Activated CD4-positive, alpha-beta T cell treated with anti-CD3 and anti-CD28 coated beads, Interleukin-10, Interleukin-2, amounts not matched to agents 100 ng/mL and 50 ng/mL, durations not matched to agents 16 hours and 8 hours (primary cell): ENCODE results near the gene ARV1.

Experiments
- DNase-seq: peaks from one replicate; pipeline ENCODE4 v3.0.0-alpha.2; 2020

ARV1 gene

DNA sequence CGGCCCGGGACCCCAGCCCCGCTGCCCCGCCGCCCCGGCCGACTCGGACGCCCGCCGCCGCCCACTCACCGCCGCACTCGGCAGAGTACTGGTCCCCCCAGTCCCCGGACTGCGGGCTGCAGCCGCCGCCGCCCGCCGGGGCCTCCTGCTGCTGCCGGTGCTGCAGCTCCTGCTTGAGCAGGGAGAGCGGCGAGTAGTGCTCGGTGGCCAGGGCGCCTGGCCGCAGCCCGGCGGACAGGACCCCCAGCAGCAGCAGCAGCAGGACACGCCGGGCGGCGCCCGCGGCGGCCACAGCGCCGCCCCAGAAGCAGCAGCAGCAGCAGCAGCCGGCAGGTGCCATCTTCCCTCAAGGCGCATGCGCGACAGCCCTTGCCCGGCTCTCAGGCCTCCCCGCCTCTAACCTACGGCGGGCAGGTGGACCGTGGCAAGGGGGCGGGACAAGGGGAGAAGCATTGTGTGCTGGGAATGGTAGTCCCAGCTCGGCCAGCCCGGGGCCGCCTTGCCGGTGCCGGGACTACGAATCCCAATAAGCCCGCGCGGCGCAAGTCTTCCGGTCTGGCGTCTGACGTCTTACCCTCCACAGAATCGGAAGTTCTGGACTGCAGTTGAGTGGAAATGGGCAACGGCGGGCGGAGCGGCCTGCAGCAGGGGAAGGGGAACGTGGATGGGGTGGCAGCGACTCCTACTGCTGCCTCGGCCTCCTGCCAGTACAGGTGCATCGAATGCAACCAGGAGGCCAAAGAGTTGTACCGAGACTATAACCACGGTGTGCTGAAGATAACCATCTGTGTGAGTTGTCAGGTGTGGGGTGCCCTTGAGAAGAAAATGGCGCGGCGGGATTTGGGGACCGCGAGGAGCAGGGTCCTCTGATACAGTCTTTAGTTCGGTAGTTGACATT lies at the start of gene ARV1, which contains the start of gene TTC13:
TSS of gene ARV1 (plus strand) at position 604 of the 898 bp plus-strand sequence. CDS start at position 616, 12 bp downstream.
TSS of gene TTC13 (minus strand) at position 371 of the 898 bp plus-strand sequence. CDS start at position 340, 31 bp downstream.
- DNase-seq = peak; percentile 99

DNA sequence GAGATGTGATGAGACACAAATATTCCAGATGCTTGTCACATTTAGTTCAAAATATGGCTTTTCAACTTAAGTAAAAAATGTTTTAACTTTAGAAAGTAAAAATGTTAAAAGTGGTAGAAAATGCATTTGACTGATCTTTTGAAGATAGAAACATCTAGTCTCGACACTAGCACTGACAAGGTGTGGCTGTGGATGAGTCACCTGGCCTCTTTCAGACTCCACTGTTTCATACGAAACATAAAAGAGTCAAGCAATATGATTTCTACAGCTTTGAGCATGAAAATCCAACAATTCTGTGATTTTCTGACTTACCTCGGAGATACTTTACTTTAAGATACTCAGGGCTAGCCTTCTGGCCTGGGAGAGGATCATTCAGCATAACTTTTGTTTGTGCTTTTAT lies 47.9 kb upstream of the ARV1 start:
- no peak for DNase-seq

DNA sequence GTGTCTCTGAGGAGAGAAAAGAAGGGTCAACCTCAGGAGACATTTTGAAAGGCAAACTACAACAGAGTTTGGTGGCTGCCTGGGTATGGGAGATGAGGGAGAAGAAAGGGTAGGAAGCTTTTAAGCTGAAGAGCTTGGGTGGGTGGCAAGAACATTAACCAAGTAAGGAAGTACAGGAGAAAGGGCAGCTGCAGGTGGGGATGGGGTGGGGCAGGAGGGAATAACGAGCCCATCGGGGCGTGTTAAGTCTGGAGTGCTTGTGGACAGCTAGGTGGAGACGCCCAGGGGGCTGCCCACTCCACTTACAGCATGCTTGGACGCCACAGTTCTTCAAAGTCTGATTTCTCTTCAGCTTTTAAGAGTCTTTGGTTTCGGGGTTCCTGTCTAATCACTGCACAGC lies 43.0 kb upstream of the ARV1 start:
- no peak for DNase-seq

DNA sequence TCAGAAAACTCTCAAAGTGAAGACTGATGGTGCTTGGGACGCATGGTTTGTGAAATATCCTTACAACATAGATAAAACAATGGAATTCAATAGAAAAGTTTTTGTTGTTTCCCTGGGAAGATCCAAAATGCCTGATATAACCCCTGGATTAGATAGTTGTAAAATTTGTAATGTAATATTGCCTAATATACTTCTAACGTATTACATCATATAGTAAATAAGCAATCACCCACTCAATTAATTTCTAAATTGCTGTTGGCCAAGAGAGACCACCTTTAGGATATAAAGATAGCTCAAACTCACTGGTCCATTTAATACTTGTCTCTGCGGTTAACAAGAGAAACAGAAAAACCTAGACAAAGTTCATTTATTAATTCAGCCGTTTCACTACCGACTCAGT lies 42.4 kb upstream of the ARV1 start:
- no peak for DNase-seq

DNA sequence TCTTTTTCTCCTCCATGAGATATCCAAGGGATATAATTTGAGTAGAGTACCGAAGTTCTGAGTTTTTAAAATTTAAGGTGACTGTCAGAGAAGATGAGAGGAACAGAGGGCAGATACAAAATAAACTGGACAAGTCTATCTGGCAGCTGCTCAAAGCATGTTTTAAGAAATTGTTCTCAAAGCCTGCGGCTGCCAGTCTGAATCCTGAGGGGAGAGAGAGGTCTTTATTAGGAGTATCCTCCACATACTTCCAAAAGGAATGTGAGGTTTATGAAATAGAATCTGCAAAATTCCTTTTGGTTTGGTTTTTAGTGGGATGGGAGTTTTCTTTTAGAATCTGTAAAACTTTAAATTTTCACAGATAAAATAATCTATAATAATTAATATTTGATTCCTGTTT lies 41.5 kb upstream of the ARV1 start:
- no peak for DNase-seq

DNA sequence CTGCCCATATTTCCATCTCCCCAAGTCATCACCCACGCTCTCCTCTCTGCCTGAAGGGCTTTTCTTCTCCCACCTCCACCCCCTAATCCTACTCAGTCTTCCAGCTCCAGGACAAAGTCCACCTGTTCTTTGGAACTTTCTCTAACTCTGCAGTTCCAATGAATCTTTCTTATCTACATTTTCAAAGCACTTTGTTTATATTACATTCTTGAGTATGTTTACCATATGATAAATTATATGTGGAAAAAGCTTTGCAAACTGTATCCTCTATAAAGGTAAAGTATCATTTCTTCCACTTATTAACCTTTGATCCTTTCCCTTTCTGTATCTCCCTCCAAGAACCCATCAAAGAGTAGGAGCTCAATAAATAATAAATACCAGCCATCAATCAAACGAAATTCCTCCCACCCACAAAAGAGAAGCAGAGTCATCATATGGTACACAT lies 39.9 kb upstream of the ARV1 start:
- DNase-seq = no peak

DNA sequence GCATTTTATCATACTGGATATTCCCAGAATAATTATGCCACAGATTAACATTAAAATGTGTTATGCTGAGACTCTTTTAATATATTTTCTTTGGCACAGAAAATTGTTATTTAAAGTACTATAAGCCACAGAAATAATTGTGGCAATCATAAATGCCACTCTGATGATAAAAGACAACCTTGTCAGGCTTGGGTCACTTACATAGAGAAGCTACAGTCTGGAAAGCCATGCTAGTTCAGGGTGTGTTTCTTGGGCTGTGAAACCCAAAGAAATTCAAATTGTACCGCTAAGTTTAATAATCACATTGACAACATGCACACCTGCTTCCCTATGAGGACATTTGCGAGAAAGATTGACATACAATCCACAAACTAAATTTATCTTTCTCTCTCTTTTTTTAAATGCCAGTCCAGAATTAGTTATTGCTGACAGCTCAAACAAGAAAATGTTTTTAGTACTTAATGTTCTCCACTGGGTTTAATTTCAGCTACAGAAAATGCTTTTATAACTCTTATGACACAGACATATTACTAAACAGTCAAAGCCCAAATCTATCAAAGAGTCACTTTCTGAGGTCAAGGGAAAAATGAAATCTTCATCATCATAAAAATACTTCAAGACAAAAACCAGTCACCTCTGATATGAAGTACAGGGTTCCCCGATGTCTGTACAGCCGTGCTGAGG lies 38.9 kb upstream of the ARV1 start:
- DNase-seq = no peak

DNA sequence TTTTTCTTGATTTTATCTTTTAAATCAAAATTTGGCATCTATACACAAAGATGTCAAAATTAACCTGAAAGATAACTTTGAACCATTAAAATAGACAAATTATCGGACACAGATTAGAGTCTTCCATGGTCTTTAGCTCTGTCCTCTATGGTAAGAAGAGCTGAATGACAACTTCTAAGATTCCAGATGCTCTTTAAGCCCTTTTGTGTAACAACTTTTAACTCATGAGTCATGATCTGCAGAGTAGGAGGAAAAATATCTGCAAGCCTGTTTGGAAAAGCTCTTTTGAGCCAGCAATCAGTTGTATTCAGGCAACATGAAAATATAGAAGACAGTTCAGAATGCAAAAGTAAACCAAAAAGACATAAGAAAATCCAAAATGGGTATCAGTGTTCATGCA lies 38.0 kb upstream of the ARV1 start:
- DNase-seq = no peak

DNA sequence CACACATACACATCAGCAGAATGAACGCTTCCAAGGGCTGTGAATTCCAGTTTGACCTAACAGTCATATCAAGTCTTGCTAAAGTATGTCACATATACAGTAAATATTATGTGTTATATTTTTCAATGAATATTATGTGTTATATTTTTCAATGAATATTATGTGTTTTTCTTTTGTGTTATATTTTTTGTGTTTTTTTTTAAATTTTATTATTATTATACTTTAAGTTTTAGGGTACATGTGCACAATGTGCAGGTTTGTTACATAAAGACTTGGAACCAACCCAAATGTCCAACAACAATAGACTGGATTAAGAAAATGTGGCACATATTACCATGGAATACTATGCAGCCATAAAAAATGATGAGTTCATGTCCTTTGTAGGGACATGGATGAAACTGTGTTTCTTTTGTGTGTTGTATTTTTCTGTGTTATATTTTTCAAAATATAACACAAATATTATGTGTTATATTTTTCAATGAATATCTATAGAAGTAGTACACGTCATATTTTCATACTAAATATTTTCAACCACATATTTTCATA lies 35.8 kb upstream of the ARV1 start:
- no peak for DNase-seq

DNA sequence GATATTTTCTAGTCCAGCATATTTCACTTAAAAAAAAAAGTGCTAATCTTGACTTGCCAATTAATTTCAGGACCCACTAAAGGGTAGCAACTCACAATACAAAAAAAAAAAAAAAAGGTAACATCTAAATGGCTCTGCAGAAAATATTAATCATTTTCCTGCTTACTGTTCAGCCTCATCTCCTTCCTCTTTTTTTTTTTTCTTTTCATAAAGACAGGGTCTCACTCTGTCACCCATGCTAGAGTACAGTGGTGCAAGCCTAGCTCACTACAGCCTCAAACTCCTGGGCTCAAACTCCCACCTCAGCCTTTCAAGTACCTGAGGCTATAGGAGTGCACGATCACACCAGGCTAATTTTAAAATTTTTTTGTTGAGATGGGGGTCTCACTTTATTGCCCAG lies 30.6 kb upstream of the ARV1 start:
- DNase-seq = no peak

DNA sequence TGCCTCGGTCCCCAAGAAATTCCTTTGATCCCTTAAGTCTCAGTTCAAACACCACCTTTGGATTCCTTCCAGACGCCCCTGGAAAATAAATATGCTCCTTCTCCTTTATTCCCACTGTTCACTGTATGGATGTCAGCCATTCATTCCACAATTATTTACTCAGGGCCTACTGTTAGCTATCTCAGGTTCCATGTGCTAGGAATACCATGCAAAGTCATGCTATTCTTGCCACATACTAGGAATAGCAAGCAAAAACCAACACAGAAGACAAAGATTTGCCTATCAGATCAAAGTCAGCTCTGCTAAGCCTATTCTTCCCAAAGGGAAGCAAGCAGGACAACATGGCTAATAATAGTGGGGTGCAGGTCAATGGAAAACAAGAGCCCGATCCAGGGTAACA lies 30.0 kb upstream of the ARV1 start:
- no peak for DNase-seq

DNA sequence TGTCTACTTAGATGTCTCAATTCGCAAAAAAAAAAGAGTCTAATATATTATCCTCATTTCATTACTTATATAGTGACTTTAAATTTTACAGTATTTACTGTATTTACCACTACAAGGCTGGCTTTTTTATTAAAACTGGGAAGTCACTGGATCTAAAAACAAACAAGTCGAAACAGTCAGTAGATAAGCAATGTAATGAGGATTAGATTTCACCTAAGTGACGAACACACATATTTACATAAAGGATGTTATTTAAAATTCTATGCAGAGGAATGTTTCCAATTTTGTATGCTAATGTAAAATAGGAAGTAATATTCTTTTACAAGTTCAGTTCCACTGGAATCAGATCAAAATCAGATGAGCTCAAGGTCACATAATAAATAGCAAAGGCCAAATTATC lies 28.5 kb upstream of the ARV1 start:
- DNase-seq = no peak

DNA sequence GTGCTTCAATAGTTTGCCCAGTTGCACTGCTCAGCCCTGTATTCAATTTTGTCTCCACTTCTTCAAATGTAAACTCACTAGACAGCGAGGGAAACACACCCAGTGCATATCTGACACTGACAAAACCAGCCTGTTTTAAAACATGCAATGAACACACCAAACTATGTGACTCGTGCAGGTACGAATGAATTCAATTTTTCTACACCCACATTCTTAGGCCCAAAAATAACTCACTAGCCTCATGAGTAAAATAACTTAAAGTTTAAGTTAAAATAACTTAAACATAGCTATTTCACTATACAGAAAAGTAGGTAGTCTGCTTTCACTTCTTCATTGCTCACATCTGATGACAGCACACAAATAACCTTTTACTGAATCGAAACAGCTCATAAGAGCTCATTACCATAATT lies 21.3 kb upstream of the ARV1 start:
- DNase-seq = no peak

DNA sequence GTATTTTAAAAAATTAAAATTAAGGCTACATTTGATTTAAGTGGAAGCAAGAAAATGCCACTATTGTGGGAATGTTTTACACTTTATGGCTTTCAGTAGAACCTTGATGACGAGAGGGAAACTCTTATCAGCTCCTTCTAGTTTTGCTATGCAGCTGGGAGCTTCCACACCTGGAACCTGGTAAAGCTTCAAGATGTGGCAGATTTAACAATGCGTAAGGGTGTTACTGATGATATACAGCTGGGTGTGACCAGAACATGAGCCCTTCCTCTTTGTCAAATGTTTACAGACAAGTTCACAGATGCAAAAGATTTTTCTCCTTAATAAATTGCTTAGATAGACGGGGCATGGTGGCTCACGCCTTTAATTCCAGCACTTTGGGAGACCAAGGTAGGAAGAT lies 20.5 kb upstream of the ARV1 start:
- no peak for DNase-seq

DNA sequence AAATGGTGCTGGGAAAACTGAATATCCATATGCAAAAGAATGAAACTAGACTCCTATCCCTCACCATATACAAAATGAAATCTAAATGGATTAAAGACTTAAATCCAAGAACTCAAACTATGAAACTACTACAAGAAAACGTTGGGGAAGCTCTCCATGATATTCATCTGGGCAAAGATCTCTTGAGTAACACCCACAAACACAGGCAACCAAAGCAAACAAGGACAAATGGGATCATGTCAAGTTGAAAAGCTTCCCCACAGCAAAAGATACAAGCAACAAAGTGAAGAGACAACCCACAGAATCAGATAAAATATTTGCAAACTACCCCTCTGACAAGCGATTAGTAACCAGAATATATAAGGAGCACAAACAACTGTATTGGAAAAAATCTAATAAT lies 14.0 kb upstream of the ARV1 start:
- no peak for DNase-seq

DNA sequence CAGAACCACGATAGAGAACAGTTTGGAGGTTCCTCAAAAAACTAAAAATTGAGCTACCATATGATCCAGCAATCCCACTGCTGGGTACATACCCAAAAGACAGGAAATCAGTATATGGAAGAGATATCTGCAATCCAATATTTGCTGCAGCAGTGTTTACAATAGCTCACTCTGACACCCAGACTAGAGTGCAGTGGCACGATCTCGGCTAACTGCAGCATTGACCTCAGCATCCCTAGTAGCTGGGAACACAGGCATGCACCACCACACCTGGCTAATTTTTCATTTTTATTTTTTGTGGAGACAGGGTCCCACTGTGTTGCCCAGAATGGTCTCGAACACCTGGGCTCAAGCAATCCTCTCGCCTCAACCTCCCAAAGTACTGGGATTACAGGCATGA lies 13.4 kb upstream of the ARV1 start:
- no peak for DNase-seq

DNA sequence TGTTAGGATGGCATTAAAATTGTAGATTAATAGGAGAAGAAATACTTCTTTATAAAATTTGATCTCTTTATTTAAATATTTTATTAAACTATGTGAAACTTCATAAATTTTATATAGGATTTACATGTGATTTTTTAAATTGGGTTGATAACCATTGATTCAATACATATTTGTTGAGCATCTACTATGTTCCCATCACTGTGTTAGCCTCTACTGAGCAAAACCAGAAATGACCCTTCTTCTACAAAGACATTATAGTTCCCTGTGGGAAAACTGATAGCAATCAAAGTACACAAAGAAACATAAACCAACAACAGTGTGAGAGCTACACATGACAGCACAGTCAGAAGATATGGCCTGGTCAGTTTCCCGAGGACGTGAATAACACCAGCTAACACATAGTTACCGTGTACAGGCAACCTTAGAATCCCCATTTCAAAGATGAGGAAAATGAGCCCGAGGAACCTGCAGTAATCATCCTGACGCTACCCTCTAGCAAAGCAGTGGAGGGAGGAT lies 12.5 kb upstream of the ARV1 start:
- no peak for DNase-seq

DNA sequence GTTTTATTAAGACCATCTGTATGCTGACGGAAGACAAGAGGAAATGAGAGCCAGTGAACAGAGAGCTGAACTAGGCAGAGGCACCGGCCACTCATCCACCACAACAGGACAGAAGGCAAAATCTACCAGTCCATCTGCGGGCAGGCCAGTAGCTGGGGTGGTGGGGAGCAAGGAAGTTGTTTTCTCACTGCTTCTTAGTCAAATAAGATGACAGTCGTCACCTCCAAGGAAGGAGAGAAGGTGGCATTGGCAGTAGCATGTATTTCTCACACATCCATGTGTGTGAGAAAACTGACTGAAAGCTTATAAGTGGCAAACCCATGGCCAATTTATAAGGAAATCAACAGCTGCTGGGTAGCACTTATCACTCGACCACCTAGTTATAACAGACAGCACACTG lies 8.5 kb upstream of the ARV1 start:
- DNase-seq = no peak

DNA sequence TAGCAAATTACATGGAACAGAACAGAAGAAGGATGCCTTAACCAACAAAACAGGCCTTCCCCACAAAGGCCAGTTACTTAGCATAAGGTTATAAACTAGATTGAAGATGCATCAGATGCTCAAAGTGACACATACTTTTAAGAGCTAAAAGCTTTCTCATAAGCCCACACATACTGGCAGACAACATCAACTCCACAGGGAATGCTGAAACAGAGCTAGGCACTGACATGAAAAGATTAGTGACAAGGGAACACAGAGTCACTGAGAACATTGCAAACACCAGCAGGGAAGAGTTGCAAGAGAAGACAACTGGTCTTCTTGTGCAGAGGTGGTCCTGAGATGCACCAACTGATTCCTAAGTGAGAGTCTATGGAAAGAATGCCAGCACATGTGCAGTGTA lies 7.1 kb upstream of the ARV1 start:
- no peak for DNase-seq

DNA sequence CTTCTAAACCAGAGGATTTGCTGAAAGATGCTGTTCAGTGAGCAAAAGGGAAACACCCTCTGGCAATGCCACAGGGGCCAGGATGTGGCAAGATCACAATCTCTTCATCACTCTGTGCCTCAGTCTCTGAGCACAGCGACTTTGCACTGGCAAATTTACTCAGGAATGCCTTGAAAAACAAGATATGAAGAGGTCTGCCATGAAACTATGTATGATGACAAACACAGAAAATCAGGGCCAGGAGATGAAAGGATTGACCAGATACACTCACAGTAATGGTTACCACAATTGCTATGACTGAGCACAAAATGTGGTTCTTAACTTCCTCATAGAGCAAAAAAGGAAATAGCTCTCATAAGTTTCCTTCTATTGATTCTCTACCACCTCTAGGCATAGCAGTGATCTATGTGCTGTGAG lies 6.0 kb upstream of the ARV1 start:
- peak; percentile 87 for DNase-seq

DNA sequence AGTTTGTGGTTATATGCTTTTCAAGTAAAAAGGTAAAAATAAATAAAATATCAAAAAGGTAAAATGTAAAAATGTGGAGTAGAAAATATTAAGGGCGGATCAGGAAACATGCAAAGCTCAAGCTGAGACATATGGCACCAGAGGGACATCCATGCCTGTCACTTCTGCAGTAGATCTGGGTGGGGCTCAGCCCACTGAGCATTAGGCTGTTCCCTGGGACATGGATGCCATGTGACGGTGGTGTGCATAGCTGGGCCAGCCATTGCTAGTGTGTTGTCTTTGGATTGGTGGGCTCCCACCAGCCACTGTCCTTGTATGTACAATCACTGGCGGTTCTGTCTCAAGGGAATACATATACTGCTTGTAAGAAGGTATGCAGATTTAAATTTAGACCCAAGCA lies 3.3 kb upstream of the ARV1 start:
- no peak for DNase-seq

DNA sequence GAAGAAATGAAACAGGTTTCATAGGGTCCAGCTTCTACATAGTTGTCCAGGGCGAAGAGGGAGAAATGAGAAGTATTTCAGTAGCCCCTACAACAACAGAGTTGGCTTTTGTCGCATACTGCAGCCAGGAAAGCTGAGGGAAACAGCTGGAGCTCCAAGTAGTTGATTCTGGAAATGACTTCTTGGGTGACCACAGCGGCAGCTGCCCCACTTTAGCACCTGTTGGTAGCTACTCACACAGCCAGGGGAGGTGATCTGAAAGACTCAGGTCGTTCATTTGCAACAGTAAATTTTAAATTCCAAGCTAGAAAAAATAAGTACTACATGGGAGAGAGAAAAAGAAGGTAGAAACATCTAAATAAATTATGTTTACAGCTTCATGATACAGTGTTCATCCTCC lies 2.5 kb upstream of the ARV1 start:
- DNase-seq = no peak

DNA sequence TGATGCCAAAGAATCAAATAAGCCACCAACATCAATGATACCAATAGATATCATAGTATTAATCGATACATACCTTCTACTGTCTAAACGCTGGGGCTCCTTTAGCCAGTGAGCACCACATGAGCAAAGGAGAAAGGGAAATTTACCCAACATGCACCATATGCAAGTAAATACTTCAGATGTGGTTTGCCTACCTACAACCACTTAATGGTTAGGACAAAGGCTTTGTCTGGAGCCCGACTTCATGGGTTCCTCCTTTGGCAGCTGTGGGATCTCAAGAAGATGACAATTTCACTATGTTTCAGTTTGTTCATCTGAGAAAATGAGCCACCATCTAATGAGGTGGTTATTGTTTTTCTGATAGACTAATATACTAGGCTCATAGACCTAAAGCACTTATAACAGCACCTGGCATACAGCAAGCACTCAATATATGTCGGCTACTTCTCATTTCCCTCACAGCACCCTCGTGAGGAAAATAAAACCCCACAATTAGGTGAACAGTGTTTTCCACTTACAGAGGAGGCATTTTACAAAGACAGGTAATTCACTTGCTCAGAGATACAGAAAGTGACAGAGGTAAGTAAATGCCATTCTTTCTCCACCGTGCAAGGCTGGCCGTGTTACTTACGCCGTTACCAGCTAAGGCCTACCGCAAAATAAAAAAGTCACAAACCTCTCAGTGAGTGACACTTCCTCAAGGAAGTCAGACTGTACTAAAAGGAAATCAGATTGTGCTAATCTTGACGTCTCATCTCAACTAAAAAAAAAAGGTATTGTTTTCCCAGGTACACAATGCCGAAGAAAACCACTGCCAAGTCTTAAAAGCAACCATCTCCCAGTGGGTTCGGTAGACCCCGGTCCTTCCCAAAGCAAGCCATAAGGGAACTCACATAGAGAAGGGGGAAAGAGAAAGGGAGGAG lies 1.8 kb upstream of the ARV1 start:
- peak; percentile 67 for DNase-seq
